GM12878 (cell line): Measurements from ENCODE around the gene NR2F6. TPM values are rescaled to one million over a fixed set of nuclear protein-coding genes. Genes with fewer than 3 reads are reported as not detected.

ENCODE experiments used
- ATAC-seq: fragments of 200-7000 bp; cut with Tn5 transposase; 3 replicates; pipeline ENCODE4 v1.9.1; 2020; ENCODE audit warnings: mild to moderate bottlenecking, moderate library complexity
- BruUV-seq: library from RNA; stranded (reverse); fragments of 400-500 nt; replicated peaks from 2 replicates; lab custom pipeline; 2021; lab: Mats Ljungman, UMichigan
- CTCF ChIA-PET: fragments of 300-600 bp; sonication (Branson Sonifier 250); formaldehyde crosslinking; extraction: SDS; loops from one replicate; lab custom pipeline; 2021; ENCODE audit warnings: inconsistent platforms; lab: Yijun Ruan, JAX
- POLR2A ChIA-PET: fragments of 350-600 bp; formaldehyde crosslinking; extraction: SDS; loops from one replicate; lab custom pipeline; 2021; ENCODE audit warnings: inconsistent platforms; lab: Charles Lee
- RAD21 ChIA-PET: fragments of 300-600 bp; sonication (Branson Sonifier 250); formaldehyde crosslinking; loops from one replicate; lab custom pipeline; 2023; ENCODE audit warnings: antibody characterized with exemption; ENCODE audit not compliant: unreplicated experiment; lab: Charles Lee
- SMC1A ChIA-PET: fragments of 300-600 bp; sonication (Branson Sonifier 250); formaldehyde crosslinking; loops from one replicate; lab custom pipeline; 2023; ENCODE audit not compliant: unreplicated experiment, uncharacterized antibody; lab: Charles Lee
- DNase-seq: peaks from one replicate; pipeline ENCODE4 v3.0.0-alpha.2; 2011; ENCODE audit warnings: low read depth, low spot score
- FAIRE-seq: peaks from 3 replicates; lab custom pipeline; 2011; peaks lifted over from hg19 to GRCh38; lab: Jason Lieb, UNC
- H2AFZ ChIP-seq: 2 replicates; pipeline ENCODE4 v1.6.0; 2011; ENCODE audit warnings: low read depth, low read length, control low read depth; ENCODE audit not compliant: control insufficient read depth
- H3K27ac ChIP-seq: 2 replicates; pipeline ENCODE4 v1.5.1; 2011; ENCODE audit warnings: control low read depth; ENCODE audit not compliant: control insufficient read depth, insufficient read depth
- H3K27me3 ChIP-seq, 2 experiments: replicated peaks in 1 of 2; 2 replicates each; pipeline versions ENCODE4 v1.6.0 to v1.6.1; 2011; ENCODE audit warnings: low read length in 1 of 2; ENCODE audit not compliant: control insufficient read depth in 2 of 2, insufficient read depth in 2 of 2
- H3K36me3 ChIP-seq, 2 experiments: 2 replicates each; pipeline ENCODE4 v1.5.1; 2011; ENCODE audit warnings: low read length in 1 of 2; ENCODE audit not compliant: control insufficient read depth in 2 of 2, insufficient read depth in 2 of 2
- H3K4me1 ChIP-seq: 2 replicates; pipeline ENCODE4 v1.6.1; 2011; ENCODE audit warnings: mild to moderate bottlenecking, low read length, moderate library complexity, mixed read lengths; ENCODE audit not compliant: control insufficient read depth, insufficient read depth
- H3K4me2 ChIP-seq: 2 replicates; pipeline ENCODE4 v1.6.0; 2011; ENCODE audit warnings: control low read depth; ENCODE audit not compliant: control insufficient read depth, insufficient read depth
- H3K4me3 ChIP-seq: fragments of 200-600 bp; sonication (generic); 2 replicates; pipeline ENCODE4 v1.5.1; 2016
- H3K79me2 ChIP-seq: 2 replicates; pipeline ENCODE4 v1.6.0; 2011; ENCODE audit warnings: low read length; ENCODE audit not compliant: control insufficient read depth, insufficient read depth
- H3K9ac ChIP-seq: 2 replicates; pipeline ENCODE4 v1.8.0; 2011; ENCODE audit warnings: low read length, control low read depth, mixed read lengths; ENCODE audit not compliant: control insufficient read depth, insufficient read depth
- H3K9me3 ChIP-seq: replicated peaks from 3 replicates; pipeline ENCODE4 v1.5.1; 2011; ENCODE audit warnings: mild to moderate bottlenecking, low read length; ENCODE audit not compliant: control insufficient read depth, insufficient read depth
- H4K20me1 ChIP-seq: 2 replicates; pipeline ENCODE4 v1.6.0; 2011; ENCODE audit not compliant: control insufficient read depth, insufficient read depth
- BHLHE40 ChIP-seq, 2 experiments: fragments of 450-650 bp in 1 of 2; IDR thresholded peaks; 2 replicates each; pipeline ENCODE4 v1.6.1; 2011 to 2017; ENCODE audit warnings: low read depth in 2 of 2, borderline replicate concordance in 1 of 2, improper control_type of control experiment in 1 of 2, low read length in 1 of 2, mild to moderate bottlenecking in 1 of 2
- FOXK2 ChIP-seq: fragments of 450-650 bp; IDR thresholded peaks from 2 replicates; pipeline ENCODE4 v1.6.1; 2017; ENCODE audit warnings: mild to moderate bottlenecking, moderate library complexity
- MEF2A ChIP-seq: IDR thresholded peaks from 2 replicates; pipeline ENCODE4 v1.6.1; 2011; ENCODE audit warnings: low read depth, mild to moderate bottlenecking, low read length, moderate library complexity; ENCODE audit not compliant: insufficient read depth
- MTA2 ChIP-seq: fragments of 450-650 bp; IDR thresholded peaks from 2 replicates; pipeline ENCODE4 v1.6.1; 2016; ENCODE audit warnings: low read depth, mild to moderate bottlenecking, moderate library complexity
- SIX5 ChIP-seq: IDR thresholded peaks from 2 replicates; pipeline ENCODE4 v1.6.1; 2011; ENCODE audit warnings: mild to moderate bottlenecking, low read depth, low read length, moderate library complexity; ENCODE audit not compliant: severe bottlenecking
- SKIL ChIP-seq: fragments of 450-650 bp; IDR thresholded peaks from 2 replicates; pipeline ENCODE4 v1.6.1; 2017; ENCODE audit warnings: mild to moderate bottlenecking, low read depth, inconsistent platforms; ENCODE audit not compliant: poor library complexity, severe bottlenecking
- ZNF622 ChIP-seq: fragments of 450-650 bp; IDR thresholded peaks from 2 replicates; pipeline ENCODE4 v1.6.1; 2017; ENCODE audit warnings: mild to moderate bottlenecking, inconsistent platforms
- ZZZ3 ChIP-seq: IDR thresholded peaks from 2 replicates; pipeline ENCODE4 v1.6.1; 2011; ENCODE audit warnings: low read depth; ENCODE audit not compliant: control insufficient read depth, insufficient read length
- WGBS: methylation state at CpG from one replicate; pipeline ENCODE4 v1.1.6; 2016; ENCODE audit warnings: low lambda C conversion rate; ENCODE audit not compliant: insufficient replicate concordance, insufficient coverage; ENCODE audit errors: missing lambda C conversion rate; 5-methylcytosine and 5-hydroxymethylcytosine counted together
- in situ Hi-C: fragments of 300-500 bp; cut with MboI; formaldehyde crosslinking; loops from 9 replicates; pipeline ENCODE4 v1.14.3; 2018; ENCODE audit warnings: mixed read lengths
- intact Hi-C: fragments of 100-400 bp; cut with micrococcal nuclease; formaldehyde crosslinking; loops from one replicate; pipeline ENCODE4 v1.14.2; 2022; ENCODE audit not compliant: unreplicated experiment
- polyA plus RNA-seq, 11 experiments: library from polyadenylated mRNA; depleted of rRNA in 4 of 11; unstranded in 6 of 11; stranded (reverse) in 5 of 11; fragments of >200 nt; fragmentation: Nextera tagmentation in 4 of 11; fragmentation: Illumina TruSeq in 1 of 11; extraction: Ambion mirVana in 4 of 11; extraction: Trizol in 1 of 11; gene quantifications; 1 replicate in 1 of 11; 2 replicates in 10 of 11; pipeline versions ENCODE4 v1.2.1 to v1.2.3, GENCODE V29; 2011 to 2016; ENCODE audit warnings: inconsistent platforms in 2 of 11, missing spikeins in 2 of 11, low read depth in 1 of 11
- total RNA-seq, 4 experiments: library from RNA; depleted of rRNA in 3 of 4; stranded (reverse); fragments of >200 nt in 3 of 4; fragmentation: Illumina TruSeq in 1 of 4; extraction: Trizol in 1 of 4; gene quantifications; 2 replicates each; pipeline versions ENCODE4 v1.2.1 to v1.2.3, GENCODE V29; 2013 to 2021
- TF ChIP-seq, protein P1 (sequence below), 3 experiments: IDR thresholded peaks in 2 of 3; conservative IDR thresholded peaks in 1 of 3; 2 replicates each; pipeline ENCODE4 v1.5.1; 2011; ENCODE audit warnings: low read depth in 3 of 3, low read length in 3 of 3, mild to moderate bottlenecking in 3 of 3, control low read depth in 2 of 3, moderate library complexity in 2 of 3, inconsistent platforms in 1 of 3, mixed read lengths in 1 of 3; ENCODE audit not compliant: control insufficient read depth in 2 of 3, insufficient read depth in 1 of 3; ENCODE audit errors: extremely low read depth in 1 of 3

The NR2F6 gene
- total and polyA plus RNA-seq, 10 of the 15 experiments (the other 5 are each of a cell fraction or from before 2014, with no cell fraction given) = 0.18 to 15.5 (median 6.1) TPM

GRCh38 chr19:17263712-17264640, 18.3 kb upstream of the NR2F6 start:
- Histone ChIP-seq H3K9me3 (no peaks in the 10 kb centered on the region), H3K36me3 (0 out of 4 replicates have a peak, but pooled peaks cover 0 to 1% of the 10 kb centered on the region in 2 experiments), H4K20me1 (no peaks in the 10 kb centered on the region), H3K79me2 (peaks cover 12% of the 10 kb centered on the region), H3K27me3 (no peaks in the 10 kb centered on the region), H3K27ac (no peak overlapping the region), H3K4me2 (no peak overlapping the region), H2AFZ (no peak overlapping the region), H3K9ac (no peak overlapping the region), H3K4me3 (no peak overlapping the region), H3K4me1 (peaks cover 14% of the 10 kb centered on the region)
- CTCF ChIA-PET = interaction anchor here (0.9 to 10.5 kb wide), 5 partner anchors 9 to 29 kb away, joined by 3 to 120 read pairs (median 5); partner anchors contain the start of gene ANKLE1
- DNase-seq = no peak
- intact Hi-C loops (loop anchor here (5.0 to 10.0 kb wide), 2 partner anchors 197 to 489 kb away; no protein-coding TSS in a partner anchor), in situ Hi-C loops (no loop called here)
- no peak for TF ChIP-seq ZNF622
- no peak for TF ChIP-seq BHLHE40 (IDR thresholded peaks at IDR 0.05; ENCODE audit: borderline replicate concordance in 1 of 2, low read depth in 2 of 2, low read length in 1 of 2)
- RAD21 ChIA-PET = interaction anchor here (0.6 to 1.3 kb wide), 3 partner anchors 17 to 19 kb away, joined by 3 to 6 read pairs (median 5); no protein-coding TSS in a partner anchor
- BruUV-seq = no TSS peak
- POLR2A ChIA-PET = no interaction called here
- no peak for FAIRE-seq
- WGBS = 86% methylated on average over 23 of the region's 23 CpGs
- SMC1A ChIA-PET = interaction anchor here (1.5 to 5.0 kb wide), 2 partner anchors 18 to 190 kb away, joined by 7 to 43 read pairs; partner anchors contain the start of gene ANKLE1
- no peak for ATAC-seq

DNA sequence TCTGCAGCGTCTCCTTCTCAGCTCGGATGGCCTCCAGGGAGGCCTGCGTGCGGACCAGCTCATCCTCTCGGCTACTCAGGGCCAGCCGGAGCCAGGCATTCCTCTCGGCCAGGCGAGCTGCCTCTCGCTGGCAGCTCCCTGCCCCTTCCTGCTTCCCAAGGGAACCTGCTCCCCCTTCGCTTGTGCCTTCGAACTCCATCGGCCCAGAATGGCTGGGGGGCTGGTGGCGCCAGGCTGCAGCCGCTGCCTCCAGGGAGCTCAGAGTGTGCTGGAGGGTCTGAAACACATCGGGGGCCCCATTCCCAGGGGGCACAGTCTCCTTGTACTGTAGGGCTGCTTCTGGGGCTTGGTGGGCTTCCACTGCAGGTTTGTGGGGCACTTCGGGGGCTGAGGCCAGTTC, 16.8 kb upstream of the NR2F6 start:
- H3K4me3 ChIP-seq = no peak overlapping the region
- in situ Hi-C loops (no loop called here), intact Hi-C loops (loop anchor here (5.0 to 10.0 kb wide), 2 partner anchors 195 to 488 kb away; no protein-coding TSS in a partner anchor)
- ChIA-PET SMC1A (interaction anchor here (1.6 to 1.9 kb wide), 2 partner anchors 18 to 43 kb away, joined by 4 to 5 read pairs; partner anchors contain the start of genes ANKLE1 and MRPL34), RAD21 (no interaction called here), POLR2A (interaction anchor here (0.6 kb wide), 1 partner anchor 20 kb away, joined by 3 read pairs; no protein-coding TSS in a partner anchor), CTCF (interaction anchor here (1.0 to 10.5 kb wide), 2 partner anchors 20 to 58 kb away, joined by 4 to 120 read pairs; partner anchors contain the start of gene ANKLE1)
- no peak for FAIRE-seq
- ATAC-seq = no peak
- peaks cover 7% of the 10 kb centered on the region for H3K4me1 ChIP-seq
- WGBS = 90% methylated on average over 16 of the region's 16 CpGs
- no peaks in the 10 kb centered on the region for H3K27me3 ChIP-seq
- no peaks in the 10 kb centered on the region for H3K36me3 ChIP-seq
- H3K9ac ChIP-seq = no peak overlapping the region
- H3K27ac ChIP-seq = no peak overlapping the region
- peaks cover 2% of the 10 kb centered on the region for H3K79me2 ChIP-seq
- H3K4me2 ChIP-seq = no peak overlapping the region
- no peaks in the 10 kb centered on the region for H4K20me1 ChIP-seq
- BruUV-seq = no TSS peak
- H2AFZ ChIP-seq = no peak overlapping the region
- no peaks in the 10 kb centered on the region for H3K9me3 ChIP-seq
- no peak for DNase-seq
- TF ChIP-seq SIX5 (no peak), MTA2 (no peak), SKIL (no peak), ZZZ3 (no peak), FOXK2 (no peak), MEF2A (no peak)
- TF ChIP-seq, protein P1, sequence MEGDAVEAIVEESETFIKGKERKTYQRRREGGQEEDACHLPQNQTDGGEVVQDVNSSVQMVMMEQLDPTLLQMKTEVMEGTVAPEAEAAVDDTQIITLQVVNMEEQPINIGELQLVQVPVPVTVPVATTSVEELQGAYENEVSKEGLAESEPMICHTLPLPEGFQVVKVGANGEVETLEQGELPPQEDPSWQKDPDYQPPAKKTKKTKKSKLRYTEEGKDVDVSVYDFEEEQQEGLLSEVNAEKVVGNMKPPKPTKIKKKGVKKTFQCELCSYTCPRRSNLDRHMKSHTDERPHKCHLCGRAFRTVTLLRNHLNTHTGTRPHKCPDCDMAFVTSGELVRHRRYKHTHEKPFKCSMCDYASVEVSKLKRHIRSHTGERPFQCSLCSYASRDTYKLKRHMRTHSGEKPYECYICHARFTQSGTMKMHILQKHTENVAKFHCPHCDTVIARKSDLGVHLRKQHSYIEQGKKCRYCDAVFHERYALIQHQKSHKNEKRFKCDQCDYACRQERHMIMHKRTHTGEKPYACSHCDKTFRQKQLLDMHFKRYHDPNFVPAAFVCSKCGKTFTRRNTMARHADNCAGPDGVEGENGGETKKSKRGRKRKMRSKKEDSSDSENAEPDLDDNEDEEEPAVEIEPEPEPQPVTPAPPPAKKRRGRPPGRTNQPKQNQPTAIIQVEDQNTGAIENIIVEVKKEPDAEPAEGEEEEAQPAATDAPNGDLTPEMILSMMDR (IDR thresholded peaks at IDR 0.05 in 2 of 3, conservative IDR thresholded peaks at IDR 0.05 in 1 of 3; ENCODE audit: control insufficient read depth in 2 of 3, extremely low read depth in 1 of 3, insufficient read depth in 1 of 3, low read depth in 3 of 3, low read length in 3 of 3) = no peak
